GM21423 (cell line): ENCODE measurements around the gene CDHR1.

Experiments
- ATAC-seq: cut with Tn5 transposase; IDR thresholded peaks from one replicate; pipeline ENCODE4 v1.9.1; 2021; ENCODE audit warnings: mild to moderate bottlenecking, moderate library complexity; ENCODE audit not compliant: unreplicated experiment

The CDHR1 gene

DNA sequence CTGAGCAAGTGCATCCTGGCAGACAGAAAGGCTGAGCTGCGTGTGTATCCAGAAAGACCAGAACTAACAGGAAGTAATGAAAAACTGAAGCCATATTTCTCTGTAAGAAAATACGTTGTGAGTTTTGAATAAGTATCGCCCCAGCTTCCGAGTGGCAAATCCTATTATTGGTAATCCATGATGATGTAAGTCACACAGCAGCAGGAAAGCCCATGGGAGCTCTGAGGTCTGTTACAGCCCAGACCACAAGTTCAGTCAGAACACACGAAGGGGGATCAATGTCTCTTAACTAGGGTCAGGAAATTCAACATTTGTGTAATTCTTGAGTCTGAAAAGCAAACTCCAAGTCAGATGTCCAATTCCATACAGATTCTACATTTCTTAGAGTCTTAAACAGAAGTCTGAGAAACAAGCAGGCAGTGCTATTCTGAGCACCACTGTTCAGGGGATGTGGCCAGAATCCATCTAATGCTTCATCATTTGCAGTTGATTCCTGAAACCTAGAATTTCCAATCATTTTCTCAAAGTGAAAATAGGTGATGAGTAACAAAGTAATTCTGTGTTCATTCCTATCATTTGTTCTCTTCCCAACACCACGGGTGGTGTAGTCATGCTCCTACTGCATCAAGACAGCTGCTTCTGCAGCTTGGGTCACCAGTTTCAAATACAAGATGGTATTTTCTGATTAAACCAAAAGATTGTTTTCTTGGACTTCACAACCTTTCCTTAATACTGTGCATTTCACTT is 31.3 kb downstream of the CDHR1 start, which contains the start of gene LRIT2:
Gene LRIT2 (minus strand): TSS at position 118 of the 747 bp plus-strand sequence. CDS start 24 bp downstream, at position 94.
- no peak for ATAC-seq

DNA sequence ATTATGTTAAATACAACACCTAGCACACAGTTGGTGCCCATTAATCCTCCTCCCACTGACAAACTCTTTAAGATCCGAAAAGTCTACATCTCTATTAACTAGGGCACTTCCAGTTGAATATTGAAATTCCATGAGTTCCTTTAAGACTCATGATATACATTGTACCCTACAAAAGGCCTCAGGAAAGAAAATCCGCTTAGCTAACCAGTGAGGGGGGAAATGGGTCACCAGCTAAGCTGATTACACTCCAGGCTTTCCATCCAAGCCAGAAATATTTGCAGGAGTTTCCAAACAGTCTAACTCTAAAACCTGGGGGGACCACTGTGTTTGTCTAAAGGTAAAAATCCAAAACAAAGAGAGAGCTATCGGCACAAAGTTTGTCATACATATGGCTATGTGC is 32.3 kb downstream of the CDHR1 start:
- no peak for ATAC-seq

DNA sequence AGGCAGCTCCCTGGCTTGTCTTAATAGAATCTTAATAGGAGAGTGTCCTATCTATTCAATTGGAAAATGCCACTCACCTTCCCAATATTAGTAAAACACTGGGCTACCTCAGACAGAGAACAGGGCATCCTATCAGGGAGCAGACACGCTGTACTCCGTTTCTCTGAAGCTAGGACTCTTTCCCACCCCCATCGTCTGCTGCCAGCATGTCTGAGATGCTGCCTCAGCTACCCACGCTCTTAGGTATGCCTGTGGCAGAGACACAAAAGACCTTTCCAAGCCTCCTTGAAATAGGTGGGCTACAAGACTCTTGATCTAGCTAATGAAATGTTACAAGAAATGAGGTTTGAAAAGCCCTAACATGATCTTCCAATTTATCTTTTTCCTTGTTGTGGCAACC is 33.5 kb downstream of the CDHR1 start:
- no peak for ATAC-seq

DNA sequence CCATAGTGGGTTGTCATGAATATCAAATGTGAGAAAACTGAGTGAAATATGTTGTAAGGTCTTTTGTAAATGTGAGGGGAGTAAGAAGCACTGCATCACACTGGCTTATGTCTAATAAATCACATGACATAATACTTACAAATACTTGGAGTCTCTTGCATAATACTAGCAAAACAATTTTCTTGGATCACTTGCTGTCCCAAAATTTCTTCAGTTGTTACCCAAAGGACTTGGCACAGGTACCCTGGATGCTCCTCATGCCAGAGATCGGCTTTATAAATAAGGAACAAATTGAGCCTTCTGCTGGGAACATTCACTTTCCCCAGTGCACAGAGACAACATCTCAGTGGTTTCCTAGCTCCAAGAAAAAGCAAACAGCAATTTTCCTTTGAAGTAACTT is 36.0 kb downstream of the CDHR1 start:
- ATAC-seq, result no peak

DNA sequence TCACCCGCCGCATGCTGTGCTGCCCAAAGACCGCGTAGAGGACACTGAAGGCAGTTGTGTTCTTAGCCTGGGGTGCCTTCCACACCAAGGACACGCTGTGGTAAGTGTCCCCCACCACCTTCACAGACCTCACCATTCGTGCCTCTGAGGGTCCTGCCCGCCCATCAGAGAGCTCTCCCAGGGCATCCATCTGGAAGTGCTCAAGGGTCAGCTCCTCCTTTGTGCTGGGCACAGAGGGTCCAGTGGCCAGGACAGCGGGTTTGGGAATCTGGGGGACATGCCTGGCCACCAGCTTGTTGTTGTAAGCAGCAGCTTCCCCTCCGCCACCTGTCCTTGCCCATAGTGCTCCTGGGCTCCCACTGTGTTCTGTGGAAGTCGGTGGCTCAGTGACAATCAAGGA is 38.0 kb downstream of the CDHR1 start:
- no peak for ATAC-seq

DNA sequence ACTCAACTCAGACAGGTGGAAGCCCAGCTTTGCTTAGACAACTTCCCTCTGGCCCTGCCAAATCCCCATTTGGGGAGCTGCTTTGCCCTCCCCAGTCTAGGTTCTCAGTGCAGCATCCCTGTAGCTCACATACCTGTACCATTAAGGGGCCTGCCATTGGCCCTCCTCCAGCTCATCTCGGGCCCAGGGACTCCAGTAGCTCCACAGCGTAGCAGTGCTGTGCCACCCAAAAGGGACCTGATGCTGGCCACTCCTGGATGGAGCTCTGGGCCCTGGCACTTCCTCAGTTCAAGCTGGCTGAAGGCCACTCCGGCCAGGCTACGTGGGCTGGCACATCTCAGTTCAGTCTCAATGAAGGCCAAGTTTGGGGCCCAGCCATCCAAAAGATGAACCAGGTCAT is 39.6 kb downstream of the CDHR1 start:
- ATAC-seq, result no peak

DNA sequence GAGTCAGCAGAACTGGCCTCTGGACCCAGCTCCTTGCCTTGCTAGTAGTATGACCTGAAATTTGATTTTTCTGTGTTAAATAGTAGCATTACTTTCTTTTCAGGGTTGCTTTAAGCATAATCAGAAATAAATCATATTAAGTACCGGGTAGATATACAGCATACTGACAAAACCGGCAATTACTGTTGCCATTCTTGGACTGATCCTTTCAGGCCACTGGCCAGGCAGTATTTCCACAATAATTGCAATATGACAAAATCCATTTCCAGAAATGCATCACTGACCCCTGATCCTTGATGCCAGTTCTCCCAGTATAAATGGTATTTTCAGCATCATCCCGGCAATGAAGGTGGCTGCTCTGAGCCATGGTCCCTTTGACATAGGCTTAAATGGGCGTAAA is 40.1 kb downstream of the CDHR1 start:
- ATAC-seq, result no peak

DNA sequence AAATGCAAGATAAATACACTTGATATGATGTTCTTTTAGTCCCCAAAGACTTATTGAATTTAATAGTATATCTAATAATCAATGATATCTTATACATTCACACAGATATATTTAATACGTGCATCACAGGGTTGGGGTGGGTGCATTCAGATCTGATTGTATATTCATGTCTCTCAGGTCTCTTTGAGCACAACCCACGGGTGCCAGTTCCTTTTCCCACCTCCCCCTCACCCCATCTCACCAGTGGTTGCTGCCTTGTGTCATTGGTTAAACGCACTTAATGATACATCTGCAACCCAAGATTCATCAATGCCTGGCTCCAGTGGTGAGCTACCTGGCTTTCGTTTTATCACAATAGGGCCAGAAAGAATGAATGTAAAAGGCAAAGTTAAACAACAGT is 40.8 kb downstream of the CDHR1 start:
- no peak for ATAC-seq

DNA sequence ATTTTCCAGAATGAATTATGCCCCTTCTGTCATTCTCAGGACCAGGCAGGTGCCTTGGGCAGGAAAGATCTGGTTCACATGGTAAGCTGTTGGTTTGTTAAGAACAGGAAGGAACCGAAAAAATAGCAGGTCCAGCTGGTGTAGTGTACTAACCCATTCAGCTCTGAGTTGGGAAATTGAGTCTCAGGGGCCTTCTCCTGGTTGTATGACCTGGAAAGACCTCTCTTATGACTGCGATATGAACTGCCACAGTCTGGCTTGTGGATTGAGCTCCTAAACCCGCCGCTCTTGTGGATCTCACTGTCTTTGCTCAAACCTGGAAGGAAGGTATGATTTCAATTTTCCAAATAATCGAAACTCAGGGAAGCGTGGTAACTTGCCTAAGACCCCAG is 42.5 kb downstream of the CDHR1 start:
- ATAC-seq, result no peak

DNA sequence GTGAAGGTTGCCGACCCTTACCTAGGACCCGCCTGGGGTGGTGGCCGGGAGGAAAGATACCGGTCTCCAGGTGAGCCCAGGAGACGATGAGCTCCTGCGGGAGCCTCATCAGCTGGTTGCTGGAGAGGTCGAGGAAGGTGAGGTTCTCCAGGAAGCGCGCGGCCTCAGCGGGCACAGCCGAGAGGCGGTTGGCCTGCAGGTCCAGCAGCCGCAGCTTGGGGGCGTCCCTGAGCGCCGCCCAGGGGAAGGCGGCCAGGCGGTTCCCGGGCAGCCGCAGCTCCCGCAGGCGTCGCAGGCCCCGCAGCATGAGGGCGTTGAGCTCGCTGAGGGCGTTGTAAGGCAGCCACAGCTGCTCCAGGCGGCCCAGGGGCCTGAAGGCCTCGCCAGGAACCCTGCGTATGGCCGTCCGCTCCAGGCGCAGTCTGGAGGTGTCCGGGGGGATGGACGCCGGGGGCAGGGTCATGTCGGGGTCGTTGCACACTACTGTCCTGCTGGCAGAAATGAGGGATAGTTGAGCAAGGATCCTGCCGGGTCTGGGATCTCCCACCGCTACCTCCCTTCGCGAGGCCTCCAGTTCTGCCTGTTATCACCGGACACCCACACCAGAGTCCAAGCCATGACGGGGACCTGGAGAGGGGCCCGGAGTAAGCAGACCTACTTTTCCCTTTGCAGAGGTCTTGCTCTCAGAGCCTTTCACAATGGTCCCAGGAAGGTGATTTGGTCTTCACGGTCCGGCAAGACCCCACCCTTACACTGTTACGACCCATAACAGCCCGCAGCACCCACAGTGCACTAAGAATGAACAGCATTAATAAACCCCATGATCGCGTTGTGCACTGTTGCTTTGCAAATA is 43.1 kb downstream of the CDHR1 start:
- ATAC-seq, result no peak

DNA sequence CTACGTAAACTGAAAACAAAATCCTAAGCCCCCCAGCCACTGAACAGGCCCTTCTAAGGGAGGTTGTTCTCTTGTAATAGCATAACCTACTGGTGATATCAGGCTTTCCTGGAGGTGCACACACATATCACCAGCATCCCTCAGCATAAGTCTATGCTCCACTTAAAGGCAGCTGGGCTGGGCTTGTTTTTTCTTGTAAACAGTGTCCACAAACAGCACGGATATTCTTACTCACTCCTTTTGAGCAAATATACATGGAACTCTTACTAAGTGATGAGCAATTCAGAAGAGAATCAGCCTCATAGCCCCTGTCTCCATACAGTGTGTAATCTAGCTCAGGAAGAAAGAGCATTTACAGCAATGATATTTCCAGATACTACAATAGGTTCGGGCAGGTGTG is 44.6 kb downstream of the CDHR1 start:
- no peak for ATAC-seq

DNA sequence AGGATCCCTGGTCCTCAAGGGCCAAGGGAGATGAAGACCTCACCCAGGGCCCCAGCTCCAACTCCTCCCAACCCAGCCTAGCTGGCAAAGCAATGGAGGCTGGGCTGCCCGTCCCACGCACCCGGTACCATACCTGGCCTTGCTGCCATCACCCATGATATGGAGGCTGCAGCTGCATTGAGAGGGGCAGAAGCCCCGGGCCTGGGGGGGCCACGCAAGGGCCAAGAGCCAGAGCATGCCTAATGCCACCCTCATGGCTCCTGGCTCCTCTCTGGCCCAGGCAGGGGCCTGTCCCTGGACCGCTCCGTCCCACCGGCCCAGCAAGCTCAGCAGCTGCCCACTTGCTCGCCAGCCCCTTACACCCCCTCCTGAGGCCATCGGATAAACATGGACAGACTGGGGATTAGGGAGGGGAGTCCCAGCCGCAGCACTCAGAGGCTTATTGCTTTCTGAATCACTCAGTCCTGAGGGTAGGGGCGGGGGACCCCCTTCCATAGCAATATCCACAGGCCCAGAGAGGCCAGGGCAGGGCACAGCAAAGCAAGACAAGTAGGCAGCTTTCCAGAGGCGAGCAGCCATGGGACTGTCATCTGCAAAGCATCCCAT is 47.0 kb downstream of the CDHR1 start, which contains the start of gene LRIT1:
Gene LRIT1 (minus strand): TSS at position 362 of the 606 bp plus-strand sequence. CDS start 107 bp downstream, at position 255.
- ATAC-seq, result no peak

DNA sequence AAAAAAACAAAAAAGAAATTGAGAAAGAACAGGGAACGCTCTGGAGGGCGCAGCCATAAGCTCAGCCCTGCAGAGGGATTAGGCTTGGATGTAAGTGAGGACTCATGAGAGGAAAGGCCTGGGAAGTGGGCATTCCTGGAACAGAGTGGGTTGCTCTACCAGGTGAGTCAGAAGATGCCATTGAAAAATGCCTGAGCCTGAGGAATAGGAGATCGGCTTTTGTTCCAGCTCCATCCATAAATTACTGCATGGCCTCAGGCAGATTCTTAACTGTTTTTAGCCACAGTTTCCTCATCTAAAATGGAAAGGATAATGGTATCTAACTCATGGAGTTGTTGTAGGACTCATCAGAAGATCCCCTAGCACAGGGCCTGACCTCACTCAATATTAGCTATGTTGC is 49.4 kb downstream of the CDHR1 start:
- ATAC-seq, result no peak

DNA sequence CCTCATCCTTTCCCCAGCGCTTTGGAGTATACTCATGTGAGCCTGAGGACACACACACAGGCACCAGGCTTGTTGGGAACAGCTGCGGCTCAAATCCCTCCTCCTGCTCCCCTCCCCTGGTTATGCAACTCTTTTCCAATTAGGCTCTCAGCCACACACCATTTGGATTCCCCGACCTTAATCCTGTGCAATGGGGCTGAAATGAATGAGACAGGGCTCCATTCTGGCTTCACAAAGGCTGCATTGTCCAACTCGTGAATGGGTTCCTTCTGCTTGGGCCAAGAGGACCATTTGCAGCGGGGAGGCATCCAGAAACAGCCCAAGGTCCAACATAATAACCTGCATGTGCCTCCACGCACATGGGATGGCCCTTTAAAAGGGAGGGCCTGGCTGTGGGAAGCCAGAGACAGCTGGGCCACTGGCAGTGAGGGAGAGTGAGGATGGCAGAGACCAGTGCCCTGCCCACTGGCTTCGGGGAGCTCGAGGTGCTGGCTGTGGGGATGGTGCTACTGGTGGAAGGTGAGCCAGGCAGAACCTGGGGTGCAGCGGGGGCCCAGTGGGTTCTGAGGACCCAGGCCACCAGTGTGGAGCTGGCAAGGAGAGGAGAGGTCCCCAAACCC is 50.4 kb downstream of the CDHR1 start, which contains the start of gene RGR:
Gene RGR (plus strand): TSS at position 403 of the 620 bp plus-strand sequence. CDS start 38 bp downstream, at position 441.
- no peak for ATAC-seq

DNA sequence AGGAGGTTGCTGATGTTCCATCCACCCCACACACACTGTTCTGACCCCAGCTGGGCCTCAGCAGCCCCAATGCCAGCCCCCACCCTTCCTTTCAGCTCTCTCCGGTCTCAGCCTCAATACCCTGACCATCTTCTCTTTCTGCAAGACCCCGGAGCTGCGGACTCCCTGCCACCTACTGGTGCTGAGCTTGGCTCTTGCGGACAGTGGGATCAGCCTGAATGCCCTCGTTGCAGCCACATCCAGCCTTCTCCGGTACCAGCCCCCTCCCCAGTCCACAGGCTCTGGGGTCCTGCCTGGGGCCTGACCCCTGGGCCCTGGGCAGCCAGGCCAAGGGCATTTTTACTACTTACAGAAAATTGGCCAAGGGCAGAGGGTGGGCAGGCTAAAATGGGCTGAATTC is 53.2 kb downstream of the CDHR1 start:
- ATAC-seq, result no peak

DNA sequence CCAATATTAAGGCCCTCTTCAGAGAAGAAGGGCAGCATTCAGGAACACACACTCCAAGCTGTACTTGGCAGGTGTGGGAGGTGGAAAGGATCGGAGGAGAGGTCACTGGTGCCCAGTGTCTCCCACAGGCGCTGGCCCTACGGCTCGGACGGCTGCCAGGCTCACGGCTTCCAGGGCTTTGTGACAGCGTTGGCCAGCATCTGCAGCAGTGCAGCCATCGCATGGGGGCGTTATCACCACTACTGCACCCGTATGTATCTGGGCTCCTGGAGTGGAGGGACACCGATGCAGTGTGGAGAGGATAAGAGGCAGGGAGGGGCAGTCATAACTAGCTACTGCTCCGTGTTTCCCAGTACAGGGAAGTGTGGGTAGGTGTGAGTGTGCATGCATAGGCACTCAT is 54.5 kb downstream of the CDHR1 start:
- no peak for ATAC-seq

DNA sequence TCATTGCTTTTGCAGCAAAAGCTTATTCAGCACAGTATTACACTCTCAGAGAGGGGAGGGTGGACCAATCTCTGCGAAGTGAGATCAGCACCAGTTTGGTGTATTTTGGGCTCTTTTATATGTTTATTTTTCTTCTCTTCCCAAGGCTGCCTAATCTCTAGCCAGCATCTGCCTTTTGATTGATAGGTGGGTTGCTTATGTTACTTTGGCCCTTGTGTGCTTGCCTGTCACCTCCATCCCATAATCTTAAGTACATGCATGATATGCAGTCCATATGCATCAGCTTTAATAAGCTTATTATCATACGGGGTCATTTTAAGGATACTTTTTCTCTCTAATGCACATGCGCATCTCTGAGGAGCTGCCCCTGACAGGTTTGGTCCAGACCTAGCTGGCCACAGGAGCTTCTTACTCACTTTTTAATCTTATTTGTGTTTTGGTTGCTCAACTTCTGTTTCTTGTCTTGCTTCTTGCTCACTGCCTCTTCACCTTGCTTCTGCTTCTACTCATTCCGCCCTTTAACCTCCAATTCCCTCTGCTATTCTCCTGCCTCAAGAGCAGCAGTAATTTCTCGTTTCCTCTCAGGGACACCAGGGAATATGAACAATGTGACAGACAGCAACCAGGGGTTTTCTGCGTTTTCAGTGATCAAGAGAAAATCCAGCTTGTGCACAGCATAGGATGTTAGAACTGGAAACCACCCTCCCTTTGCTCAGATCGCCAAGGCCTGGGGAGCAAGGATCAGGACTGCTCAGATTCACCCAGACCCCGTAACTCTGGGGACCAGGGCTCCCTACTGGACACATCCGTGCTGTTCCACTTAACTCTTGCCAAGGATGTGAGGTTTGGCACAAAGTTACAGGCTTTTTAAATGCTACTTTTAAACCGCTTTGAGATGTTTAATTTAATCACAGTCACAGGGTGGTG is 60.5 kb downstream of the CDHR1 start:
- ATAC-seq, result no peak

DNA sequence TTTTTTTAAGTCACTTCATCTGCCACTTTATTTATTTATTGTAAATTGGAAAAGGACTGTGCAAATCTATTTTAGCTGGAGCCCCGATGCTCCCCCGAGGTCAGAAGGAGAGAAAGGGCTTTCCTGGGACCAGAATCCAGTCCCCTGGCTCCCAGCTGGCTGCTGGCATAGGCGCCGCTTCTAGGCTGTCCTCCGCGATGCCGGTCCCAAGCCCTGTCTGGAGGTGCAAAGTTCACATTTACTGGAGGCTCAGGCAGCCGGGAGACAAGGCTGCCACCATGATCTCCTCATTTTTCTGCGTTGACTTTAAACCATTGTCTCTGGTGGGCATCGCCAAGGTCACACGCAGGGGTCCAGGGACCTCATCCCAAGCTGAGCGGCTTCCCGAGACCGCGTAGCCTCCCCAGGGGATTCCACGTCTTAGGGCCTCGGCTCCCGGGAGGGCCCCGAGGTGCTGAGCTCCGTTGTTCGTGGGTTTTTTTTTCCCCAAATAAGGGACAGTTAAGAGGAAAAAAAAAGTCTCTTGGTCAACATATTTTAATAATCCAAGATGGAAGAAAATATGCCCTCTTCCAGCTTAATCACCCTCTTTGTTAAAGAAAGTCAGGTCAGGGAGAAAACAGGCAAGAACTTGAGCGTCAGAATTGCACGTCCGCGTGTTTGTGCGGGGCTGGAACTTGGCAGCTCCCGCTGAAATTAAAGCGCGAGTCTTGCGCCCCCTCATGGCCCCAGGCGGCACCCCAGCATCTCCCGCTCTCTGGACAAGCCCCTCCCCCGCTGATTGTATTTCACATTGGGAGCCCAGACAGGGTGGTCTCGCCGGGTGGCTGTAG is 62.4 kb downstream of the CDHR1 start:
- no peak for ATAC-seq

DNA sequence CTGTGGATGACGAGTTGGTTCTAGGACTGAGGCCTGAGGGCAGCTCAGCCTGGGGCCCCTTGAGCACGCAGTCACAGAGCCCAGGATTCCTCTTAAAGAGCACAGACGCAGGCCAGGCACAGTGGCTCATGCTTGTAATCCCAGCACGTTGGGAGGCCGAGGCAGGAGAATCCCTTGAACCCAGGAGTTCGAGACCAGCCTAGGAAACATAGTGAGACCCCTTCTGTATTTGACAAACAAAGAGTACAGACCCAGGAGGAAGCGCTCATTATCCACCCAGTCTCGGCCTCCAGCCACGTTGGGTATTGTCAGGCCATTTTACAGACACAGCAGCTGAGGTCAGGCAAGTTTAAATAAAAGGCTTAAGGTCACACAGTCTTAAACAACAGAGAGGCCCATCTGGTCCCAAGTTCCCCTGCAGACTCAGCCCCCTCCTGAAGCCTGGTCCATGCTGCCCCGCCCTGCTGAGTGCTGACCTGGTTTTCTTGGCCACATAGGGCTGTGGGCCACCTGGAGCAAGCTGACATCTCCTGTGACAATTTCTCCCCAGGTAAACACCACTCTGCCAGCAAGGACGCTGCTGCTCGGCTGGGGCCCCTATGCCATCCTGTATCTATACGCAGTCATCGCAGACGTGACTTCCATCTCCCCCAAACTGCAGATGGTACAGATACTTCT is 63.1 kb downstream of the CDHR1 start:
- no peak for ATAC-seq
